Right cardiac atrium (tissue), 5 donors: ENCODE data around the gene ZNF385C. TPM values are rescaled to one million over a fixed set of nuclear protein-coding genes. Genes with fewer than 3 reads are reported as not detected.
A peak's percentile ranks its signal among the peaks of the same experiment; 100 is the strongest.

ENCODE experiments used
- ATAC-seq, 2 donors: fragments of 200-7000 bp; cut with Tn5 transposase; one replicate each; pipeline versions ENCODE4 v1.8.0 to v1.9.1; 2020; ENCODE audit warnings: moderate library complexity in 2 of 2, mild to moderate bottlenecking in 1 of 2
- DNase-seq, 3 donors: peaks; one replicate each; pipeline ENCODE4 v3.0.0-alpha.2; 2020
- H3K27ac ChIP-seq: one replicate; pipeline ENCODE4 v1.5.1; 2013; ENCODE audit warnings: mild to moderate bottlenecking, low read length, control low read depth, moderate library complexity
- H3K27me3 ChIP-seq: one replicate; pipeline ENCODE4 v1.6.1; 2013; ENCODE audit not compliant: control insufficient read depth, insufficient read depth
- H3K4me1 ChIP-seq: one replicate; pipeline ENCODE4 v1.6.1; 2013; ENCODE audit warnings: low read length; ENCODE audit not compliant: control insufficient read depth, insufficient read depth
- H3K4me3 ChIP-seq: one replicate; pipeline ENCODE4 v1.5.1; 2013; ENCODE audit warnings: low read length, control low read depth
- H3K9me3 ChIP-seq: one replicate; pipeline ENCODE4 v1.6.1; 2013; ENCODE audit warnings: low read length; ENCODE audit not compliant: control insufficient read depth
- WGBS: extraction: QIAGEN DNeasy Blood & Tissue Kit; methylation state at CpG from one replicate; pipeline ENCODE4 v1.1.7; 2013; 5-methylcytosine and 5-hydroxymethylcytosine counted together
- intact Hi-C, 4 donors: fragments of 100-400 bp; cut with DNase I; formaldehyde crosslinking; loops; one replicate each; pipeline versions ENCODE4 v1.11.0 to v1.14.0; 2022 to 2023
- polyA plus RNA-seq: library from polyadenylated mRNA; stranded (reverse); fragments of 200-250 nt; gene quantifications from one replicate; pipeline ENCODE4 v1.2.3, GENCODE V29; 2013
- total RNA-seq, 4 donors: library from RNA; stranded (reverse); fragmentation: NEBNext Ultra II Directional; extraction: Animal tissue kit (Norgen Biotek cat#: 25700); gene quantifications; one replicate each; pipeline ENCODE4 v1.2.1, GENCODE V29; 2021
- donor health status: healthy with polysubstance abuse.
- donor health status: DM: no; HTN: yes; CAD: no.
- donor health status: DM: no; HTN: no; CAD: no.
- donor health status: DM: no; HTN: yes; CAD: no; lungs with severe emphysema.
- donor health status: DM: yes; HTN: yes; CAD: no.

The ZNF385C gene
- total and polyA plus RNA-seq, 5 donors: 0.29 to 0.42 (median 0.32) TPM; not detected in 1

DNA sequence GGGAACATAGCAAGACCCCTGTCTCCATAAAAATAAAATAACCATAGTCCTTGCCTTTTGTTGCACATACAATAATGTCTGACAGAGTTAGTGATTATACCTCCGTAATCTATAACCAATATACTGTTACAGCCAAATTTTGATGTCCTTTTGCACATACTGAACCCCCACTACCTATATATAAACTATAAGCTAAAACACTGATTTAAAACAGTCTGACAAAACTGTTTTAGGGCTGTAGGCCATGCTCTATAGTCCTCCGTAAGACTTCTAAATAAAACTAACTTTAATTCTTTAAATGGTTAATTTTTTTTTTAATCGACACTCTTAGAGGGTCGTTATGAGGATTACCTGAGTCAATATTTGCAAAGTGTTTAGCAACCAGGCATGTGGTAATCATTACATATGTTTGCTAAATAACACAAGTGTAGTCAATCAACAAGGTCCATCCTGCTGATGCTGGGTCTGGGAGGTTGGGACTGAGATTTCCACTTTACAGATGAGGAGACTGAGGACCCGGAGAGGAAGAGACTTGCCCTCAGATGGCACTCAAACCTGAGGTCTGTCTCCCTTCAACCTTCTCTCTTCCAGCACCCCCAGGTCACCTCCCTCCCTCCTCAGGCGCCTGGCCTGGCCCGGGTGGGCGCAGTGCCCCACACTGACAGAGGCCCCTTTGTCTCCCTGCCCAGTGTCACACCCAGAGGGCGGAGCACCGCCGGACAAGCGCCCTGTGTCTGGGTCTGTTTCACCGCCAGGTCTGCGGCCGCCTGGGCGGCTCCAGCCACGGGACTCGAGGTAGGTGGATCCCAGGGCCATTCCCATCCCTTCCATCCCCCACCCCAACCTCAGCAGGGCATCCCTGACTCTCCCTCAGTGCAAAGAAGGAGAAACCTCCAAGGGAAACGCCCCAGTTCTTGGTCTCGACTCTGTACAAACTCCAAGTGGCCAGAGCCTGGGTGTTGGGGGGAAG is 10.3 kb downstream of the ZNF385C start:
- intact Hi-C loops: no loop called here
- ATAC-seq: no peak

DNA sequence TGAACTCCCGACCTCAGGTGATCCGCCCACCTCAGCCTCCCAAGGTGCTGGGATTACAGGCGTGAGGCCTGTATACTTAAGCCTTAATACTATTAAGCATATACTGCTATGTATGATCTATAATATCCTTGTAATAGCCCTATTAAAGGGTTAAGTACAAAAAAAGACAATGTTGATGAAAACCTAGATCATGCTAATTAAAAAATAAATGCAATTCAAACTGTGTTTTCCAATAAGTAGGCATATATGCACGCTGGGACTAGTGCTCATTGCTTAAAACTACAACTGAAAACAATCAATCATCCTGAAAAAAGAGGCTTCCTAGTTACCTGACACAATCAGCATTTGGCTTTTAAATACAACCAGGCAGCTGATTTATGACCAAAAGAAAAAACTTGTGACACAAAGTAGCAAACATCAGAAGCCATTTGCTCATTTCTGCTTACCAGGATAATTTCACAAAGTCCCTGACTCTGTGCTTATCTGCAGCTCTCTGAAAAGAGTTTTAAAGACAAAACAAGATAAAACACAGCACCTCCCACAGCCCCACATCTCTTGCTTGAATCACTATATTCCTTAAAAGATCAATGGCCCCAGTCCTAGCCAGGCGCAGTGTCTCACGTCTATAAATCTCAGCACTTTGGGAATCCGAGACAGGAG is 11.1 kb downstream of the ZNF385C start:
- no peaks in the 10 kb centered on the region for H3K9me3 ChIP-seq
- no peaks in the 10 kb centered on the region for H3K4me1 ChIP-seq
- no peak for DNase-seq
- intact Hi-C loops: no loop called here
- H3K4me3 ChIP-seq: no peak overlapping the region
- WGBS: 76% methylated on average over 7 of the region's 7 CpGs
- no peak overlapping the region for H3K27ac ChIP-seq
- no peak for ATAC-seq
- no peaks in the 10 kb centered on the region for H3K27me3 ChIP-seq

More for the DNA sequence above, 10.3 kb downstream of the ZNF385C start:
- H3K4me1 ChIP-seq: no peaks in the 10 kb centered on the region
- no peaks in the 10 kb centered on the region for H3K9me3 ChIP-seq
- 60% methylated on average over 20 of the region's 20 CpGs for WGBS
- no peak overlapping the region for H3K4me3 ChIP-seq
- H3K27ac ChIP-seq: no peak overlapping the region
- no peaks in the 10 kb centered on the region for H3K27me3 ChIP-seq
- no peak for DNase-seq

DNA sequence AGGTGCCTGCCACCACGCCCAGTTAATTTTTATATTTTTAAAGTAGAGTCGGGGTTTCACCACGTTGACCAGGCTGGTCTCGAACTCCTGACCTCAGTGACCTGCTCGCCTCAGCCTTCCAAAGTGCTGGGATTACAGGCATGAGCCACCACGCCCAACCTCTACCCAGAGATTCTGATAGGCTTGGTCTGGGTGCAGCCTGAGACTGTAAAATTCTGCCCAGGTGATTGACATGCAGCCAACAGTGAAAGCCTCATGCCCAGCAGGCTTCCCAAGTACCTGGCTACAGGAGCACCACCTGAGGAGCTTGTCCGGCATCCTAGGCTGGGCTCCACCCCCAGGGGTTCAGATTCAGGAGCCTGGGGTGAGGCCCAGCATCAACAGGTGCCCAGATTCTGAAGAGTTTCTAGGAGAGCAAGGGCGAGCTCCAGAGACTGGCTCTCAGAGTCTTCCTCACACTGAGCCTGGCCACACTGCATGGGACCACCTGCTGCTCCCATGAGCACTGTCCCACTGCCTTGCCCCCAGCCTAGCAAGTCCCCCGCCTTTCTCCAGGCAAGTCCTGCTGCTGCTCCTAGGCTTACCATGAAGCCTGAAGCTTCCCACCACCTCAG is 16.6 kb downstream of the ZNF385C start:
- Histone ChIP-seq H3K27me3 (no peaks in the 10 kb centered on the region), H3K9me3 (no peaks in the 10 kb centered on the region), H3K4me1 (peaks cover 2% of the 10 kb centered on the region), H3K4me3 (no peak overlapping the region), H3K27ac (no peak overlapping the region)
- 85% methylated on average over 9 of the region's 9 CpGs for WGBS
- ATAC-seq (no peak), DNase-seq (no peak)
- intact Hi-C loops: no loop called here

DNA sequence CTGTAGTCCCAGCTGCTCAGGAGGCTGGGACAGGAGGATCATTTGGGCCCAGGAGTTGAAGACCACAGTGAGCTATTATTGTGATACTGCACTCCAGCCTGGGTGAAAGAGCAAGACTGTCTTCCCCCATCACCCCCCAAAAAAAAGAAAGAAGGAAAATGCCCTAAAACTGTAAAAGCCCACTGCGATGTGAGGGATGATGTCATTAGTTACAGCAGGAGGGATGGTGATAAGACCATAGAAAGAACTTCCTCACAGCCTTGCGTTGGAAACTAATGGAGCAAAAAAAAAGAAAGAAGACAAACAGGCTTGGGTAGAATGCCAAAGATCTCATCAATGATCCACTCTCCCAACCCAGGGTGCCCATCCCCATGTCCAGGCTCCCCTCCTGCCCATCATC is 18.7 kb downstream of the ZNF385C start:
- H3K4me3 ChIP-seq: no peak overlapping the region
- no peak overlapping the region for H3K27ac ChIP-seq
- peaks cover 2% of the 10 kb centered on the region for H3K4me1 ChIP-seq
- DNase-seq (no peak), ATAC-seq (no peak)
- intact Hi-C loops: no loop called here
- H3K9me3 ChIP-seq: no peaks in the 10 kb centered on the region
- H3K27me3 ChIP-seq: no peaks in the 10 kb centered on the region
- 59% methylated on average over 2 of the region's 2 CpGs for WGBS

DNA sequence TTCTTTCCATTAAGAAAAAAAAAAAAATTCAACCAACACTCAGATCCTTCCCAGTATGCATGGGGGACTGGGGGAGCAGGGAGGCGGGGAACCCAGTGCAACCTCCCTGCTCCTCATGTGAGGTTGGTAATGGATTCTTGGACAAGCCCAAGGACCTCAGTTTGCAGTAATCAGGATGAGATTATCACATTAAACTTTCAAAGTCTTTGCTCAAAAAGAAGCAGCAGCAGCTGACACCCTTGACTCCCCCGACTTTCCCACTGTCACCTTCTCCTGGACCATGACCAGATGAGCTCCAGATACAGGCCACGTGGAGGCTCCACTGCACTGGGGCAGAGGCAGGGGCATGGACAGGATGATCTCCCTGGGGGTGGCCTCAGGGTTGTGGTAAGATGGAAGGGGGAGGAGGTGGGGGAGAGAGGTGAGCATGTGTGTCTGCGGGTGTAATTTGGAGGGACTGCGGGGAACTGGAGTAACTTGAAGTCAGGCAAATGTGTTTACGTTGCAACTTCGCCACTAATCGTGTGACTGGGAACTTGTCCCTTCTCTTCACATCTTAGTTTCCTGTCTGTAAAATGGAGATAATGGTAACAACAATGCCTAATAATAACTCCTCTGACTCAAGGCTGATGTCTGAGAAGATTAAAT is 19.8 kb downstream of the ZNF385C start:
- Histone ChIP-seq H3K27ac (no peak overlapping the region), H3K4me3 (no peak overlapping the region), H3K9me3 (no peaks in the 10 kb centered on the region), H3K4me1 (peaks cover 2% of the 10 kb centered on the region), H3K27me3 (no peaks in the 10 kb centered on the region)
- intact Hi-C loops: no loop called here
- 45% methylated on average over 8 of the region's 8 CpGs for WGBS
- DNase-seq: no peak
- ATAC-seq: no peak

DNA sequence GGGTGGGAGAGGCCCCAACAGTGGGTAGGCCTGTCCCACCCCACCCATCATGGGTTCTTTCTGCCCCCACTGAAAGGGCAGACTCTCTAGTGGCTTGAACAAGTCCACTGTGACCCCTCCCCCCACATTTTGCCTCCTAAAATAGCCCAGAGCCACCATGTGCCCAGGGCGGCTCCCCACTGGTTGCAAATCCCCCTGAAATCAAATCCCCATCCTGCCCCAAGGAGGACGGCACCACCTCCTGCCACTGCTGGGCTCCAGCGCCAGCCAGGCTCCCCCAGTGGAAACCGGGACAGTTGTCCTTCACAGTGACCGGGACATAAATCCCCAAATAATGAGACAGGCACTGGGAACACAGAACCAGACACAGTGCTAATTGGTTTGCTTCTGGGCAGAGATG is 20.5 kb downstream of the ZNF385C start:
- Histone ChIP-seq H3K27me3 (no peaks in the 10 kb centered on the region), H3K4me3 (no peak overlapping the region), H3K9me3 (no peaks in the 10 kb centered on the region), H3K4me1 (peaks cover 2% of the 10 kb centered on the region), H3K27ac (no peak overlapping the region)
- intact Hi-C loops: no loop called here
- DNase-seq (no peak), ATAC-seq (no peak)
- 90% methylated on average over 5 of the region's 5 CpGs for WGBS

DNA sequence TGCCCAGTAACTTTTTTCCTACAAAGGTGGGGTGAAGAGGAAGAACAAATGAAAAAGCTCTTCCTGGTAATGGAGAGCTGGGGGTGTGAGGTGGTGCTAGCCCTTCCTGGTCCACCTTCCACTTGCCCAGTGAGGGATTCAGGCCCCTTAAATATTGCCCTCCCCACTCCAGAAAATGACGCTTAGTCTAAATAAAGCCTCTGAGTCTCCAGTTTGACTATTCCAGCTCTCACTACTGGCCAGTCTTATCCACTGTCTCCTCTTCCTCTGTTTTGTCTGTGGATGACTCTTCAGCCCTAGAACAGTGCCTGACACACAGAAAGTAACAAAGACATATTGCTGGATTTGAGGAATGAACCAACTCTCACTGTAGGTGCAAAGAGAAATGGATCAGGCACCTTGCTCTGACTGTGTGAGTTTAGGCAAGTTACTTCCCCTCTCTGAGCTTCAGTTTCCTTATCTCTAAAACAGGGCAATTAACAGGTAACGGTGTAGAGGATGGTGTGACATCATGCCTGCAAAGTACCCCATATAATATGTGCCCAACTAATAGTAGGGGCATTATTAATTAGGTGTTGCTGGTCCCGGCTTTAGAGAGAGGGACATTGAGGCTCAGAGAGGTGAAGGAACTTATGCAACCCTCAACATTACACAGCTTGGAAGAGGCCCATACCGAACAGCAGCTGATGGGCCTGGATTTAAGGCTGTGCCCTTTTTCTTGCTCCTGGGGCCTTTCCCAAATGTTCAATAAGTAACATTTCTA is 21.3 kb downstream of the ZNF385C start:
- H3K27me3 ChIP-seq: no peaks in the 10 kb centered on the region
- 74% methylated on average over 4 of the region's 4 CpGs for WGBS
- H3K9me3 ChIP-seq: no peaks in the 10 kb centered on the region
- peaks cover 2% of the 10 kb centered on the region for H3K4me1 ChIP-seq
- intact Hi-C loops: no loop called here
- DNase-seq: no peak
- H3K27ac ChIP-seq: no peak overlapping the region
- no peak overlapping the region for H3K4me3 ChIP-seq
- no peak for ATAC-seq

DNA sequence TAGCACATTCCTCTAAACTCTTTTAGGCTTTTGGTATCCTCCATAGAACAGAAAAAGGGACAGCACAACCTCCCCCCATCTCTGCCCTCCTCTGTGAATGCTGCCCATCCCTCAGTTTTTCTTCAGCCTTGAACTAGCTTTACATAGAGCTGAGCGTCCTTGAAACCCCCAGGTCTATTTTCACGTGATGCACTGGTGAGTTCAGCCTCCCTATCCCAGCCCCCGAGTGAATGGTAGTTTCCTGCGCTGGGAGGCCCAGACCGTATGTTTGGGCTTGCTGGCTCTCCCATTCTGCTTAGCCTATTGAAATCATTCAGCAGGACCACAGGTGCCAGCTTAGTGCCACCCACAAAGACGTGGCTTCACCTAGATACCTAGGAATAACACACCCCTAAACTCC is 22.5 kb downstream of the ZNF385C start:
- no peaks in the 10 kb centered on the region for H3K9me3 ChIP-seq
- no peaks in the 10 kb centered on the region for H3K27me3 ChIP-seq
- intact Hi-C loops: no loop called here
- 77% methylated on average over 6 of the region's 6 CpGs for WGBS
- ATAC-seq (no peak), DNase-seq (no peak)
- H3K4me3 ChIP-seq: no peak overlapping the region
- H3K27ac ChIP-seq: no peak overlapping the region
- H3K4me1 ChIP-seq: peaks cover 2% of the 10 kb centered on the region

DNA sequence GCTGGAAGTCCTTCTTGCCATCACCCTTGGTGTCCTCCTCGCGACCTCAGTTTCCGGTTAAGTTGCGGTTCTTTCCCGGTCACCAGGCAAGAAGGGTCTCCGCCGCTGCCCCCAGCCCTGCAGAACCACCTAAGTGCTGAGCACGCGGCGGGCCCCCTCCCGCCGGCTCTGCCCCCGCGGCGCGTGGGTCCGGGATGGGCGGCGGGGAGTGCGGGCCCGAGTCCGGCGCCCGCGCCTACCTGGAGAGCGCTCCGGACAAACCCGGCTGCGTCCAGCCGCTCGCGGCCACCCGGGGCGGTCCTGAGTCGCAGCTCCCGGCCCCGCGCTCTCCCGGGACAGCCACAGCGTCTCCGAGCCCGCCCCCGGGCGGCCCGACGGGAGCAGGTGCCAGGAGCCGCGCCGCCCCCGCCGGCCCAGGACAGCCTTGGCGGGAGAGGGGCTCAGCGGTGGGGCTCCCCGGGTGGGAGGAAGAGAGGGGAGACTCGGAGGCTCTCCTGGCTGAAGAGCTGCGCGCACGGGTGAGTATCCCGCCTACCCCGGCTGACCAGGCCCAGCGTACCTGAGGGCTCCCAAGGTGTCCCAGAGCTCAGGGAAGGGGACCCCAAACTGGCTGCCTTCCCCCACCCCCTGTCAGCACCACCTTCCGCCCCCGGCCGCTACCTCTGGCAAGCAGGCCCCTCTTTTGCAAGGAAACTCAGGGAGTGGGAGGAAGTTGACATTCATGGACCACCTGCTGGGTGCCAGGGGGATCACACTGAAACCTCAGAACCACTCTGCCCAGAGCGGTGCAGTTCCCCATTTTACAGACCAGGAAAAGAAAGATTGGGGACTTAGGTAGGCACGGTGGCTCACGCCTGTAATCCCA is 25.7 kb downstream of the ZNF385C start:
- Histone ChIP-seq H3K9me3 (no peaks in the 10 kb centered on the region), H3K4me1 (no peaks in the 10 kb centered on the region), H3K27me3 (no peaks in the 10 kb centered on the region), H3K4me3 (peak overlapping the region; percentile 51), H3K27ac (no peak overlapping the region)
- peak; percentile 15 to 55 for ATAC-seq
- 9% methylated on average over 67 of the region's 67 CpGs for WGBS
- DNase-seq: no peak
- intact Hi-C loops: no loop called here

DNA sequence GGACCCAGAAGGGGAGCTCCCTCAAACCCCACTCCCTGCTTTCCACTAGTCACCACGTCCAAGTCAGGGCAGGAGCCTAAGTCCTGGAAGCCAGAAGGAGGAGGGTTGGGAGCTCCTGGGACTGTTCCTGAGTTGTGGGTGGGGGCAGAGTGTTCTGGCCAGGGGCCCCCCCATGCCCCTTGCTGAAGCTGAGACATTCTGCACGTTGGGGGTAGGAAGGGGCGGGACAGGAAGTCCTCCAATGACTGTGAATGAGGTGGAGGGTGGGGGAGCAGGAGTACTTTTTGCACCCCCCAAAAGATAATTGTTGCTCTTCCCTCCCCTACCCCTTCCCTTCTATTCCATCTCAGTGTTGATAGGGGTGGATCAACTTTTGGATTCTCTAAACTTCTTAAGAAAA is 26.5 kb downstream of the ZNF385C start:
- WGBS: 32% methylated on average over 3 of the region's 3 CpGs
- DNase-seq: no peak
- ATAC-seq: no peak
- Histone ChIP-seq H3K27me3 (no peaks in the 10 kb centered on the region), H3K27ac (no peak overlapping the region), H3K4me3 (peak overlapping the region; percentile 51), H3K4me1 (no peaks in the 10 kb centered on the region), H3K9me3 (no peaks in the 10 kb centered on the region)
- intact Hi-C loops: no loop called here
